ENCODE measurements around the gene KIFC3.

- no peak for TF ChIP-seq CTCF (IDR thresholded peaks at IDR 0.05; ENCODE audit: low read depth, low read length)
- no peak for TF ChIP-seq POLR2A (IDR thresholded peaks at IDR 0.05; ENCODE audit: extremely low read depth, insufficient read length)
- TF ChIP-seq MAX (IDR thresholded peaks at IDR 0.05; ENCODE audit: low read depth, low read length): no peak
These were observed 48.6 kb downstream of the KIFC3 start for GRCh38 chr16:57753448-57754353.
